HG02840 (cell line): Measurements from ENCODE around the gene HSD17B13.

Source experiments
- ATAC-seq: cut with Tn5 transposase; IDR thresholded peaks from one replicate; pipeline ENCODE4 v1.9.1; 2021; ENCODE audit warnings: mild to moderate bottlenecking, moderate library complexity, moderate number of reproducible peaks; ENCODE audit not compliant: unreplicated experiment, low FRiP score

HSD17B13 gene

DNA sequence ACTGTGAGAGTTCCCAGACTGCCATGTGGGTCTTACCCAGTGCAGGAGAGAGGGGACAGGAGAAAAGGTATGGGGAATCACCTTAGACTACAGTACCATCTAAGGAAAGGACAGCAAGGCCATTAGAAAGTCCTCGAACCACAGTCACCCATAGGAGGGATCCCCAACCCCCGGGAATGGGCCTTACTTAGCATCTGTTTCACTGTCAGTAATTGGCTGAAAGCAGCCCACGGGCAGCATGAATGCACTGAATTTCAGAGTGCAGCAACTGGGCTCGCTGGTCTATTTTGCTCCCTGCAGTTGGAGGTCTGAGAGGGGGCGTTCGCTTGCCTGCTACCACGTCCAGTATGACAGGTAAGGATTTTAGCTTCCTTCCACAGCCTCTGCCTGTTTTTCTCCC is 51.9 kb downstream of the HSD17B13 start:
- no peak for ATAC-seq

DNA sequence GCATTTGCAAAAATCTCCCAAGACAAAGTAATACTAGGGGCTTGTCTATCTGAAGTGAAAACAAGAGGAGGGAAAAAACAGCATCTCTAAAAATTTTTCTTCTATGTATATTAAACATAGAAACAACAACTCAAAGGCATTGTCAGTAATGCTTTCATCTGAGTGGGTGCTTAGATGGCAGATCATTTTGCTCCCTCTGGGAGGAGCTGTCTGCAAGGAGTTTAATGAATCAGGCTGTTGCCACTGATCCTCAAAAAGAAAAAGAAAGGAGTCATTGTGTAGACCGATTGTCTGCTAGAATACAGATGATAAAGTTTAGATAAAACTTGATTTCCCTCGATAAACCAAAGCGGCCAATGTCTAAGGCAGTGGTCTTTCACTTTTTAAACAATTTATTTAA is 52.5 kb downstream of the HSD17B13 start:
- ATAC-seq: no peak

DNA sequence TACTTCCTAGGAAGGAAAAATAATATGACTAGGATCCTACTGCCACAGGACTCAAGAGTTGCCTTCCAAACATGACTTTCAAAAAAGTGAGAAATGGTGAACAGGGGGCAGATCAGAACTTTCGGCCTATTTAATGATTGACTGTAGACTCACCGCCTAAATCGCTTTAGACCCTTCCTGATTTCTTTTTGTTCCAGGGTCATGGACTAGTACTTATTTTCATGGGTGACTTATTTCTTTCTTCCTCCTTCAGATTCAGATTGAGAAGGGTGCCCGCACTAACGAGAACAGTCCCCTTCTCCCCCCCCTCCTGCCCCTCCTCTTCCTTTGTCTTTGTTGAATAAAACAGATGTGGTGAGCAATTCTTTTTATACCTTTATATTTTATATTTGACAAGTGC is 54.3 kb downstream of the HSD17B13 start:
- no peak for ATAC-seq

DNA sequence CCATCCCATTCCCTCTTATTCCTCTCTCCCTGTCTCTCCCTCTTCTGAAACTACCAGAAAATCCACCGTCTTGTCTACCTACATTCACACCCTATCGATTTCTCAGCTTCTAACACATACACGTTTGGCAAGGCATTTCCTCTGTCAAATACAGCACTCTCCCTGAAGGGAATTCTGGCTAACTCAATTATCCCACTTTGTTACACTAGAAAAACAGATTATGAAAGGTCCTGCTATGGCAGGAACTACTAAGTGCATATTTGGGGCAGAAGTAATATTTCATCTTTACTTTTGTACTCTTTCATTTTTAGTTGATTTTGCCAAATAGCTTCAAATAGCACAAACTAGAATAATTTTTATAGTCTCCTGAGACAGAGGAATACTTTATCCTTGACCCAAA is 55.7 kb downstream of the HSD17B13 start:
- no peak for ATAC-seq

DNA sequence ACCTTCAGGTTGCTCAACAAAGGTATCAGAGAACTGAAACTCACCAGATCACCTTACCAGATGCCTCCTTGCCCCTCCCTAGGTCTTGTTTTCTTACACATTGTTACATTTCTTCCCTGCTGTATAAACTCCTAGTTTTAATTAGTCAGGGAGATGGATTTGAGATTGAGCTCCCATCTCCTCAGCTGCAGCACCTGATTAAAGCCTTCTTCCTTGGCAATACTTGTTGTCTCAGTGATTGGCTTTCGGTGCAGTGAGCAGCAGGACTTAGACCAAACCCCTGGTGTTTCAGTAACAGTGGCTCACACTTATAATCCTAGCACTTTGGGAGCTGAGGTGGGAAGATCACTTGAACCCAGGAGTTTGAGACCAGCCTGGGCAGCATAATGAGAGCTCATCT is 59.8 kb downstream of the HSD17B13 start:
- no peak for ATAC-seq

DNA sequence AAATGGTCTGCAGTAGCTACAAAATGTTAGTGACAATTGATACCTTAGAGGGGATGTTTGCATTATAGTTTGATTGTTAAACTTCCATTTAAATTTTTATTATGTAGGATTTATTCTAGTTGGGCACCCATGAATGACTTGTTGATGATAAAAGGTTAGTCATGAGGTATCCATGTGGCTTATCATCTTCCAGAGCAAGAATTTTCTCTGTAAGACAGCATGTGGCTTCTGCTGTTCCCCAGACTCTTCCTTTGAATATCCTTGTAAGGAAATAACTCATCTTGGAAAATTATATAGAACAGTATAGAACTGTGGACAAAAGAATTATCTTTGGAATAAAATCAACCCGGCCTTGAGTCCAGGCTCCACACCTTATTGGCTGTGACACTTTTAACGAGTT is 62.2 kb downstream of the HSD17B13 start:
- ATAC-seq: no peak

DNA sequence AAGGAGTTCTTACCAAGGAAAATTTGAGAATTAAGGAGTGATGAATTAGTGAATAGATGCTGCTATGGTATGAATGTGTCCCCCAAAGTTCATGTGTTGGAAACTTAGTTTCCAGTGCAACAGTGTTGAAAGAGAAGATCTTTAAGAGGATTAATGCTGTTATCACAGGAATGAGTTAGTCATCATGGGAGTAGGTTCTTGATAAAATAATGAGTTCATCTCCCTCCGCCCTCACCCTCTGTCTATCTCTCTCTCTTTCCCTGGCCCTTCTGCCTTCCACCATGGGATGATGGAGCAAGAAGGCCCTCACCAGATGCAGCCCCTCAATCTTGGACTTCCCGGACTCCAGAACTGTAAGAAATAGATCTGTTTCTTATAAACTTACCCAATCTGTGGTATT is 64.0 kb downstream of the HSD17B13 start:
- no peak for ATAC-seq

DNA sequence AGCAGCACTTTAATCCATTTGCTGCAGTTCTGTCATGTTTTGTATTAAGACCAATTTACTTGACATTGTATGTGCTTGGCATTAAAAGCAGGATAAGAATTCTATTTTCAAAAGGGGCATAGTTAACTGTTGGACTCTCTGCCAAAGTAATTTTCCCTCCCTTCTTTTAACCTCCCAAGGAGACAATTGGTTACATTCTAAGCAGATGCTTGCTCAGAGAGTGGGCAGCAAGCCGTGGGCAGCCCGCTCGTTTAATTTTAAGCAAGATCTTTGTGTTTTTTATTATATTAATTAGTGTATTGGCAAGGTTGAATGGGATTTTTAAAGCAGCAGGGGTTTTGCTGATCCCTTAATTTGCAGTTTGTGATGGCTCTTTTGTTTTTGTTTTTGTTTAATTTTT is 65.2 kb downstream of the HSD17B13 start:
- no peak for ATAC-seq

DNA sequence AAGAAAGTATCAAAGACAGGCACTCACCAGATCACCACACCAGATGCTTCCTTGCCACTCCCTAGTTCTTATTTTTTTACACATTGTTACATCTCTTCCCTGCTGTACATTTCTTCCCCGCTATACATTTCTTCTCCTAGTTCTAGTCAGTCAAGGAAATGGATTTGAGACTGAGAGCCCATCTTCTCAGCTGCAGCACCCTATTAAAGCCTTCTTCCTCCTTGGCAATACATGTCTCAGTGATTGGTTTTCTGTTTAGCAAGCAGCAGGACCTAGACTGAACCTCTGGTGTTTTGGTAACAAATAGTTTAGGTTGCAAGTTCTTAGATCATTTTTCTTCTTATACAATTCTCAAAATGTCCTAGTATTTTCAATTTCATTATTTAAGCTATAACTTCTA is 66.9 kb downstream of the HSD17B13 start:
- ATAC-seq: no peak
